BE2C (cell line): Measurements from ENCODE around the gene TSC1.
A peak's percentile ranks its signal among the peaks of the same experiment; 100 is the strongest.

Experiments
- DNase-seq: peaks from one replicate; pipeline ENCODE4 v3.0.0-alpha.2; 2020
- H3K27me3 ChIP-seq: fragments of 250-450 bp; sonication (Bioruptor Pico); 2 replicates; pipeline ENCODE4 v1.5.1; 2020; ENCODE audit warnings: mild to moderate bottlenecking
- H3K36me3 ChIP-seq: fragments of 250-450 bp; sonication (Bioruptor Pico); 2 replicates; pipeline ENCODE4 v1.5.1; 2020; ENCODE audit warnings: mild to moderate bottlenecking
- H3K4me1 ChIP-seq: fragments of 250-450 bp; sonication (Bioruptor Pico); 2 replicates; pipeline ENCODE4 v1.5.1; 2020
- H3K4me3 ChIP-seq: 2 replicates; pipeline ENCODE4 v1.5.1; 2011; ENCODE audit warnings: low read depth, low read length
- H3K9me3 ChIP-seq: fragments of 250-450 bp; sonication (Bioruptor Pico); 2 replicates; pipeline ENCODE4 v1.5.1; 2020
- TF ChIP-seq, protein P1 (sequence below): IDR thresholded peaks from 2 replicates; pipeline ENCODE4 v1.5.1; 2012; ENCODE audit warnings: mild to moderate bottlenecking, low read depth, low read length

Gene TSC1

DNA sequence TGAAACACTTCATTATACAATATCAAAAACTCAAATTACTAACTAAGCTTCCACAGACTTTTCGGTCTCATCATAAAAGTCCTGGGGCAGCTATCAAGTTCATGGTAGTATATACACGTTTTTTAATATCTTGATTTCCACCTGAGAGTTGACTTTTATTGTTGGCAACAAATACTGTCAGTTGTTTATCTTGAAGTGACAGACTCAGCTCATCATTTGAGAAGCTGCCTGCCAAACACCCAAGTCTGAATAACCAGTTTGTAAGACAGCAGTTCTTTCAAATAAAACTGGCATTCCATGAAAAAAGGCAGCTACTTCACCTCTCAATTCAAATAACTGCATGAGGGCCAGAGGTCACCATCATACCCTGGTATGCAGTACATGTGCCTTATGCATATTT lies 35.1 kb downstream of the TSC1 start:
- H3K4me3 ChIP-seq = no peak overlapping the region
- H3K9me3 ChIP-seq = no peaks in the 10 kb centered on the region
- H3K27me3 ChIP-seq = no peaks in the 10 kb centered on the region
- no peaks in the 10 kb centered on the region for H3K4me1 ChIP-seq
- peaks cover 29% of the 10 kb centered on the region for H3K36me3 ChIP-seq
- TF ChIP-seq, protein P1, sequence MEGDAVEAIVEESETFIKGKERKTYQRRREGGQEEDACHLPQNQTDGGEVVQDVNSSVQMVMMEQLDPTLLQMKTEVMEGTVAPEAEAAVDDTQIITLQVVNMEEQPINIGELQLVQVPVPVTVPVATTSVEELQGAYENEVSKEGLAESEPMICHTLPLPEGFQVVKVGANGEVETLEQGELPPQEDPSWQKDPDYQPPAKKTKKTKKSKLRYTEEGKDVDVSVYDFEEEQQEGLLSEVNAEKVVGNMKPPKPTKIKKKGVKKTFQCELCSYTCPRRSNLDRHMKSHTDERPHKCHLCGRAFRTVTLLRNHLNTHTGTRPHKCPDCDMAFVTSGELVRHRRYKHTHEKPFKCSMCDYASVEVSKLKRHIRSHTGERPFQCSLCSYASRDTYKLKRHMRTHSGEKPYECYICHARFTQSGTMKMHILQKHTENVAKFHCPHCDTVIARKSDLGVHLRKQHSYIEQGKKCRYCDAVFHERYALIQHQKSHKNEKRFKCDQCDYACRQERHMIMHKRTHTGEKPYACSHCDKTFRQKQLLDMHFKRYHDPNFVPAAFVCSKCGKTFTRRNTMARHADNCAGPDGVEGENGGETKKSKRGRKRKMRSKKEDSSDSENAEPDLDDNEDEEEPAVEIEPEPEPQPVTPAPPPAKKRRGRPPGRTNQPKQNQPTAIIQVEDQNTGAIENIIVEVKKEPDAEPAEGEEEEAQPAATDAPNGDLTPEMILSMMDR = no peak
- DNase-seq = no peak

DNA sequence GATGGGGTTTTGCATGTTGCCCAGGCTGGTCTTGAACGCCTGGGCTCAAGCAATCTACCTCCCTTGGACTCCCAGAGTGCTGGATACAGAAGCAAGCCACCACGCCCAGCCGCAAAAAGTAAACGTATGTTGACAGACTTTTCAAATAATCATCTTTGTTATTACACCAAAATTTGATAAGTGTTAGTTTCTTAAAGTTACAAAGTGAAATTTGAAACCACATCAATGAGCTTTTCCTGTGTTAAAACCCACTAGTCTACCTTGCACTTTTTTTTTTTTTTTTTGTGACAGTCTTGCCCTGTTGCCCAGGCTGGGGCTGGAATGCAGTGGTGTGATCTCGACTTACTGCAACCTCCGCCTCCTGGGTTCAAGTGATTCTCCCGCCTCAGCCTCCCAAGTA lies 35.8 kb downstream of the TSC1 start:
- H3K4me1 ChIP-seq = no peaks in the 10 kb centered on the region
- TF ChIP-seq, protein P1 = no peak
- H3K36me3 ChIP-seq = peaks cover 29% of the 10 kb centered on the region
- no peak for DNase-seq
- no peaks in the 10 kb centered on the region for H3K9me3 ChIP-seq
- H3K27me3 ChIP-seq = no peaks in the 10 kb centered on the region
- H3K4me3 ChIP-seq = no peak overlapping the region

DNA sequence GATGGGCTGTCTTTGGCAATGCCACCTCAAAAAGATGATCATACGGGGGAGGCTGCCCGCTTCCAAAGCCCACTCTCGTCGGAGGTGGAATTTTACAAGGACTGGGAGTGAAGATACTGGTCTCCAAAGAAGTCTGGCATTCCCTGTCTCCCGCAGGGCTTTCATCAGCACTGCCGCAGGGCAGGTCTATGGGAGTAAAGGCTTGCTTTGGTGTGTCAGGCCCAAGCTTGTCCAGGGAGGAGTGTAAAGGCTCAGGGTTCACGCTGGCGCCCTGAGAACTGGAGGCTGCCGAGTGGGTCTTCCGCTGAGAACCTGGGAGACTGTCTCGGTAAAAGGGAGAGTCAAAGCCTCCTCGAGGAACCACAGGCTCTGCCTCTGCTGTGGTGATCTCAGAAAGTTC lies 38.7 kb downstream of the TSC1 start:
- DNase-seq = no peak
- TF ChIP-seq, protein P1 = no peak
- Histone ChIP-seq H3K36me3 (peaks cover 27% of the 10 kb centered on the region), H3K27me3 (no peaks in the 10 kb centered on the region), H3K4me3 (no peak overlapping the region), H3K4me1 (no peaks in the 10 kb centered on the region), H3K9me3 (no peaks in the 10 kb centered on the region)

DNA sequence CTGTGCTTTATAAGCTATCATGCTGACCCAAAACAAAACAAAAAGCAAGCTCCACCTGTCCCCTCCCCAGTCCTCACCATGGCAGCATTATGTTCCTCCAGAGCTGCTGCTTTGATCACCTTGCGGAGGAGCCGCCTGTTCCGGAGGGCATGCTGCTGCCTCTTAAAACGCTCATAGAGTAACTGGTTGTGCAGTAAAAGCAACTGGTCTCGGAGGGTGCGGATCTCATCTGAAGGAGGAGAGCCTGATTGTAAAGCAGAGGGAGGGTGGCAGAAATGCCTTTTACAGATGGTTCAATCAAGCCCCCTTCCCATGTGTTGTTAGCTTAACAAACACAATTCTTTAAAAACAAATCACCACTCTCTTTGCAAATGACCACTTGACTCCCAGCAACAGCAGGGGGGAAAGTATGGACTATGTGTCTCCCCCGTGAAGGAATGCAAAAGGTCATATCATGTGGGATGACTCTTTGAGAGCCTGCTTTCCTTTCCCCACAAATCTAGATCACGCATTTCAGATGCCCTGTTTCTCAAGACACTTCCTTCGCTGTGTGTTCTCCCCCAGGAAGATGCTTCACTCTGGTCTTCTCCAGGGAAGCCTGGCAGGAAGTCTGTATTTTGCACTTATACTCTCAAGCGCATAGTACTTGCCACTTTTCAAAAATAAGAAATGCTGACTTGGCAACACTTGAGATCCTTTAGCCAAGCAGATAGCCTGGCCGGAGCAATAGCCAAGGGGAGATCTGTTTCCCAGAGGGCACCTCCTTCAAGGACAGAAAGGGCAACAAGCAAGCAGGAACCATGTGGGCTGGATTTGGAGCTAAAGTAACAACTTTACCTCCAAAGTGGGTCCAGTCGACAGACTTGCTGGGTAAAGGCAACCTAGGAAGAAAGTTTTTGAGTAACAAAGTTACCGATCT lies 40.6 kb downstream of the TSC1 start:
- no peaks in the 10 kb centered on the region for H3K9me3 ChIP-seq
- H3K36me3 ChIP-seq = peaks cover 23% of the 10 kb centered on the region
- no peaks in the 10 kb centered on the region for H3K4me1 ChIP-seq
- H3K4me3 ChIP-seq = no peak overlapping the region
- TF ChIP-seq, protein P1 = no peak
- no peak for DNase-seq
- H3K27me3 ChIP-seq = no peaks in the 10 kb centered on the region

DNA sequence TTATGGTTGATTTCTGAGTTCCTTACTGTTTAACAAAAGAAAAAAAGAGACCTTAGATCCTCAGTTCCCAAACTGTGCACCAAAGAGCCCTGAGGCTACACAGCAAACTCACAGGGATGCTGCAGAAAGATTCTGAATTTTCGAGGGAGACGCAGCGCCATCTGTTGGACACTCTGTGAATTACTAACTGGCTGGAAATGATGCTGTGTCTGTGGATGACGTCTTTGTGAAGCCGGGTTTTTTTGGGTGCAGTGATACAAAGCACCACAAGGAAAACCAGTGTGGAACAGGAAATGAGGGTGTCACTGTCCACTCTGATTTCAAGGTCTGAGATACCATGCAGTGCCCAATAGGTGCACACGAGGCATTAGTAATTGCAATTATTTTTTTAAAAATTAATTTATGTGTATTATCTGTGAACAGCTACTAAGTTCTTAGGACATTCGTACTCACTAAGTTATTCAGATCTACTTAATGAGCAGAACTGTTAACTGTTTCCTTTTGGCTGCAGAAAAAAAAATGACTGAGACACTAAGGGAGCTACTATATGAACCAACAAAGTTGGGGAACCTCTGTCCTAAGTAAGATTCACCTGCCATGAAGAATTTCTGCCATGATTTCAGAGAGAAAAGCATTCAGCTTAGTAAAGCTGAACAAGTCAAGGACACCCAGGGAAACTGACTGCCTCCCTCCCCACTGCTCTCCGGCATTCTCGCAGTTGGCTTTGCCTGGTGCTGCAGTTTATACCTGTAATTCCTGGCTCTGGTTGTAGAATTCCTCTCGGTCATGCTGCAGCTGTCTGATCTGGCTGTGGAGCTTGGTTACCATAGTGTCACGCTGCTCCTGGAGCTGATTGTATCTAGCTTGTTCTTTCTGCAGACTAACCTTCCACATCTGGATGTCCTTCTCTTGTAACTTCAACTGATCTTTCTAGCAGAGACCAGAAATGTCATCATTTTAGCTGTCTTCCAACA lies 42.3 kb downstream of the TSC1 start:
- TF ChIP-seq, protein P1 = peak; percentile 97
- Histone ChIP-seq H3K9me3 (no peaks in the 10 kb centered on the region), H3K4me3 (no peak overlapping the region), H3K27me3 (no peaks in the 10 kb centered on the region), H3K36me3 (peaks cover 28% of the 10 kb centered on the region), H3K4me1 (no peaks in the 10 kb centered on the region)
- peak; percentile 77 for DNase-seq
